ENCODE measurements around the gene FNTB.

The FNTB gene

DNA sequence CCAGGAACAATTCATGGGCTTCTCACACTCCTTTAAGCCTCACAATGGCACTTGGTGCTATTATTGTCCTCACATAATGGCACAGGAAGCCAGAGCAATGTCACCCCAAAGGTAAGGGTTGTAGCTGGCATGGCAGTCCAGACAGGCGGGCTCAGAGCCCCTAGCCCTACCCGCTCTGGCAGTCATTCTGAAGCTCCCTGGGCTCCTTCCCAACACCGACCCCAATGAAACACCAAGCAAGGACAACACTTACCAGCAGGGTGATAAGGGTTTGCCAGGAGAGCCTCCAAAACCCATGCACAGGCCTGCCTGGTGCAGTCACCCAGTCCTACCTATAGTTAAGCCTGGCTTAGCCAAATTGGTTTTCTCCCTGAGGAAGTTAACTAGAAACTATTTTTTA lies 84.8 kb downstream of the FNTB start:
- TF ChIP-seq, protein P1, sequence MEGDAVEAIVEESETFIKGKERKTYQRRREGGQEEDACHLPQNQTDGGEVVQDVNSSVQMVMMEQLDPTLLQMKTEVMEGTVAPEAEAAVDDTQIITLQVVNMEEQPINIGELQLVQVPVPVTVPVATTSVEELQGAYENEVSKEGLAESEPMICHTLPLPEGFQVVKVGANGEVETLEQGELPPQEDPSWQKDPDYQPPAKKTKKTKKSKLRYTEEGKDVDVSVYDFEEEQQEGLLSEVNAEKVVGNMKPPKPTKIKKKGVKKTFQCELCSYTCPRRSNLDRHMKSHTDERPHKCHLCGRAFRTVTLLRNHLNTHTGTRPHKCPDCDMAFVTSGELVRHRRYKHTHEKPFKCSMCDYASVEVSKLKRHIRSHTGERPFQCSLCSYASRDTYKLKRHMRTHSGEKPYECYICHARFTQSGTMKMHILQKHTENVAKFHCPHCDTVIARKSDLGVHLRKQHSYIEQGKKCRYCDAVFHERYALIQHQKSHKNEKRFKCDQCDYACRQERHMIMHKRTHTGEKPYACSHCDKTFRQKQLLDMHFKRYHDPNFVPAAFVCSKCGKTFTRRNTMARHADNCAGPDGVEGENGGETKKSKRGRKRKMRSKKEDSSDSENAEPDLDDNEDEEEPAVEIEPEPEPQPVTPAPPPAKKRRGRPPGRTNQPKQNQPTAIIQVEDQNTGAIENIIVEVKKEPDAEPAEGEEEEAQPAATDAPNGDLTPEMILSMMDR (IDR thresholded peaks at IDR 0.05; ENCODE audit: insufficient read depth, low read depth, low read length, missing control alignments), result no peak
- no peak for DNase-seq (ENCODE audit: low read depth)
- H3K4me3 ChIP-seq (ENCODE audit: low read depth, low read length), result no peak overlapping the region

DNA sequence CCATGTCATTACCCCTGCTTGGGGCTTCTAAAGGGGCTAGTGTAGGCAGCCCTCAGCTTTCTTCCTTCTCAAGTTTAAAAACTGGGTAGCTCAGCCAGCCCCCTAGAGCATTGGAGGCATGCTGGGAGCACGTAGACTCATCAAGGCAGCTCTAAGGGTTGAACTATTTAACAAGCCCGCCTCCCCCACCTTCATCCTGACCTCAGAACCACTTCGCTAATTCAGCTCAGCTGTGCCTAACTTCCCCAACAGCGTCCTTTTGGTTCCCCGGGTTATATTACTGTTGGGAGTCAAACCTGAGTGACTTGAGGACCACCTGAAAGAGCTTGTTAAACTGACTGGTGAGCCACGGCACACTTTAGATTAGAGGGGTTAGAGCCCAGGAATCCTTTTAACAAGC lies 85.6 kb downstream of the FNTB start:
- TF ChIP-seq, protein P1 (IDR thresholded peaks at IDR 0.05; ENCODE audit: insufficient read depth, low read depth, low read length, missing control alignments), result no peak
- no peak overlapping the region for H3K4me3 ChIP-seq (ENCODE audit: low read depth, low read length)
- DNase-seq (ENCODE audit: low read depth), result no peak

DNA sequence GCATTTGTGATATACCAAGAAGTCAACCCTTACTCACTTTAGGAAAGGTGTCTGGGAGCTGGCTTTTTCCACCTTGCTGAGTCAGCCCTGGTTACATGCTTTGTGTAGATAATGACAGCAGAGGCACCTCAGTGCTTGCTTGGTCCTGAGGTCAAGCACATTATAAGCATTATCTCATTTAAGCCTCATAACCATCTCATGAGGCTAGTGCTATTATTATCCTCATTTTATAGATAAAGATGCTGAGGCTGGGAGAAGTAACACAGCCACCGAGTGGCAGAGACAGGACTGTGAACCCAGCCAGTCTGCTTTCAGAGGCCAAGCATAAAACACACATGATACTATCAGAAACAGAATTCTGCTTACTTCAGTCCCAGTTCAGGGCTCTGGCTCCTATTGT lies 86.2 kb downstream of the FNTB start:
- no peak for DNase-seq (ENCODE audit: low read depth)
- no peak overlapping the region for H3K4me3 ChIP-seq (ENCODE audit: low read depth, low read length)
- TF ChIP-seq, protein P1 (IDR thresholded peaks at IDR 0.05; ENCODE audit: insufficient read depth, low read depth, low read length, missing control alignments), result no peak

DNA sequence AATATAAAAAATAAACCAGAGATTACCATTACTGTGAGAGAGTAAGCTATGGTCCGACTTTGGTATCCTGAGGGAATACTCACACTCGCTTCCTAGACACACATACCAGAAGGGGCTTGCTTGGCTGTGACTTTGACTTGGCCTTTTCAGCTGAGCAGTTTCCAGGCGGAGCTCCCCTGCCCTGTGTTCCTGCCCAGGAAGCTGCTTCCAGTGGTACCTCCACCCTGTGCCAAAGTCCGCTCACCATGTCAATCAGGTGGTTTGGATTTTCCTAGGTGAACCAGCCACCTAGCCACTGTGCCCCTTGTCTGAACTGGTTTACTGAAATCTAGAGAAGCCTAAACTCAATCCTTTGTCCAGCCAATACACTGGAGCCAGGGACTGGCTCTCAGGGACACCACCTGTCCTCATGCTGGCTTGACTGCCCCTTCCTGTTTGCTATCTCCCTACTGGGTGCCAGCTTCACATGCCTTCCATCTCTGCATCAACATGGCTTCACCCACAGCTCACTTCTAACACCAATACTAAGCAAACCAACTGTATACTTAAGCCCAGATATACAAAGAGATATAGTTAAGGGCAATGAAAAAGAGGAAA lies 87.0 kb downstream of the FNTB start:
- DNase-seq (ENCODE audit: low read depth), result no peak
- TF ChIP-seq, protein P1 (IDR thresholded peaks at IDR 0.05; ENCODE audit: insufficient read depth, low read depth, low read length, missing control alignments), result no peak
- no peak overlapping the region for H3K4me3 ChIP-seq (ENCODE audit: low read depth, low read length)

DNA sequence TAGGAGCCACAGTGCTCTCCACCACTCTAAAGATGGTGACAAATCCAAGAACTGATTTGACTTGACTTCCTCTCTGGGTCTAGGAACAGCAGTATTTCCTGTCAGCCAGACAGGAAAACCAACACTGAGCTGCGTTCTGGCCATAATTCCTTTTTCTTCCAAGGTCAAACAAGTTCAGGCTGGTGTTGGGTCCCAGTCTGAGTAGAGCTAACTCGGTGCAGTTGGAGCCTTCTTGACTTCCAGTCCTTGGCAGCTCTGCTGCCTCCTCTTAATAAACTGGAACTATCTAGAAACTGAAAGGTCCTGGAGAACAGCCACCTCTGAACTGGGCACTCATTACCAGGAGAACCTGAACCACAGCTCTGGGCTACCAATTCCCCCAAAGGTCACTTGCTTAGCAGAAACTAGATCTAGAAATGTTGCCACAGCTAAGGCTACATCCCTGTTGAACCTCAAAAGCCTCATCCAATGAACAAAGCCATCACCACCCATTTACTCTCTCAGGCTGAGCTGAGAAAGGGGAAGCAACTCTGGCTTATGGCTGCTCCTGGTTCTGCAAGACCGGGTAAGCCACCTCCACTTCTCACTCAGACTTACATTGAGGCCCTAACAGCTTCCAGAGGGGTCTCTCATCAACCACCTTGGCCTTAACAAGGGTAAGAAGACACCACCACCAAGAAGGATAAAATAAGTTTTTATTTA lies 87.9 kb downstream of the FNTB start:
- H3K4me3 ChIP-seq (ENCODE audit: low read depth, low read length), result no peak overlapping the region
- TF ChIP-seq, protein P1 (IDR thresholded peaks at IDR 0.05; ENCODE audit: insufficient read depth, low read depth, low read length, missing control alignments), result no peak
- DNase-seq (ENCODE audit: low read depth), result peak; percentile 7

DNA sequence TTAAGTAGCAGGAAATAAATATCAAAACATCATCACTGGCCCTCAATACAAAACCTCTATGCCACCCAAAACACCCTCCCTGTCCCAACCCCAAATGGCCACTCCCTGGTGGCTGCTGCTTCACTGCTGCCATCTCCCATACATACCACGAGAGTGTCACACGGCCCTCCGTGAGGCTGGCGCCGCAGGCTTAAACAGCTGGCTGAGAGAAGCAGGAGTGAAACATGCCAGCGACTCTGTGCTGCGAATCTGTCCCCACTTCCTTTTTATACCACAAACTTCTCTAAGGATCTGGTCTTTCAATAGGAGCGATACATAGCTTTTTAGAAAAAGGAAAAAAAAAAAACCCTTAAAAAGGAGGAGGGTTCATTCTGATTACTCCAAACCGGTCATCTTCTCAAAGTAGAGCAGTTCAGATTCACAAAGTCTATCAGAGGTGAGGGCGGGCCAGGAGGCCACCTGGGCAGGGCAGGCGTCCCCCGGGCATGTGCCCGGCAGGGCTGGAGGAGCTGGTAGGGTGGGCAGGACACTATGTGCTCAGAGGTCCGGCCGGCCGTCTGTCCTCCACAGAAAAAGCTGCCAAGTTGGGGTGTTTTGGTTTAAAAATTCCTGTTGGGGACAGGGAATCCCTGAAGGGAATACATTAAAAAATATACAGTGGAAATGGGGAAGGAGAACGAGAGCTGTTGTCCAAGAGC lies 89.1 kb downstream of the FNTB start:
- DNase-seq (ENCODE audit: low read depth), result no peak
- TF ChIP-seq, protein P1 (IDR thresholded peaks at IDR 0.05; ENCODE audit: insufficient read depth, low read depth, low read length, missing control alignments), result no peak
- H3K4me3 ChIP-seq (ENCODE audit: low read depth, low read length), result no peak overlapping the region
